ENCODE measurements around the gene TMCO1. TPM values are rescaled to one million over a fixed set of nuclear protein-coding genes. Genes with fewer than 3 reads are reported as not detected.

TMCO1 gene
- polyA plus RNA-seq, 1 of the 3 experiments (the other 2 are of a cell fraction): 54.4 TPM

DNA sequence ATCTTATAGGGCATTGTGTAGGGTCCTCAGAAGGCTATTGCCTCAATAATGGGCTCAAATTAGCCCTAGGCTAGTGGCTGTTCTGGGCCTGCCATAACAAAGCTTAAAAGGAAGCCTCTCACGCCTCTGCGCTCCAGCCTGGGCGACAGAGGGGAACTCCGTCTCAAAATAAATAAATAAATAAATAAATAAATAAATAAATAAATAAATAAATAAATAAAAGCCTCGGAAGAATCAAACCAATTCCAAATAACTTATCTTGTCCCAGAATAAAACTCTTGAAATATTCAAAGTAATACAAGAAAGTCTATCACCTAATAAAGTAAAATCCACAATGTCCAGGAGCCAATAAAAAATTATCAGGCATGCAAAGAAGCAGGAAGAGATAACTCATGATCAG lies 55.9 kb downstream of the TMCO1 start:
- Histone ChIP-seq H3K9ac (no peak overlapping the region), H3K36me3 (replicated peaks in 1 of 2; ENCODE audit: control insufficient read depth in 1 of 2, insufficient read depth in 2 of 2, low read length in 1 of 2) (no peaks in the 10 kb centered on the region), H3K27me3 (ENCODE audit: insufficient read depth) (no peaks in the 10 kb centered on the region; the same call in 1 of the 2 replicates), H3K27ac (ENCODE audit: low read depth in 2 of 2, low read length in 1 of 2) (no peak overlapping the region), H3K9me3 (no peaks in the 10 kb centered on the region), H4K20me1 (ENCODE audit: insufficient read depth) (no peaks in the 10 kb centered on the region), H3K4me2 (no peak overlapping the region), H3K4me3 (ENCODE audit: low read depth in 2 of 2, low read length in 1 of 2) (no peak overlapping the region), H3F3A (replicated peaks; ENCODE audit: insufficient read depth) (no peaks in the 10 kb centered on the region), H3K9me2 (no peaks in the 10 kb centered on the region), H2AFZ (ENCODE audit: low read depth) (no peak overlapping the region), H3K4me1 (ENCODE audit: control insufficient read depth in 1 of 2, insufficient read depth in 2 of 2, low read depth in 1 of 2, low read length in 1 of 2) (no peaks in the 10 kb centered on the region), H3K79me2 (ENCODE audit: insufficient read depth) (no peaks in the 10 kb centered on the region)
- ChIA-PET POLR2A (no interaction called here), CTCF (interaction anchor here (1.1 to 2.5 kb wide), 4 partner anchors 10 to 212 kb away, joined by 4 to 14 read pairs (median 8); partner anchors contain the start of gene ALDH9A1)
- no peak for DNase-seq
- 93% methylated on average over 5 of the region's 5 CpGs for WGBS (ENCODE audit: low lambda C conversion rate)
- TF ChIP-seq GABPA (IDR thresholded peaks at IDR 0.05; ENCODE audit: low read depth): no peak
- TF ChIP-seq, protein P1, sequence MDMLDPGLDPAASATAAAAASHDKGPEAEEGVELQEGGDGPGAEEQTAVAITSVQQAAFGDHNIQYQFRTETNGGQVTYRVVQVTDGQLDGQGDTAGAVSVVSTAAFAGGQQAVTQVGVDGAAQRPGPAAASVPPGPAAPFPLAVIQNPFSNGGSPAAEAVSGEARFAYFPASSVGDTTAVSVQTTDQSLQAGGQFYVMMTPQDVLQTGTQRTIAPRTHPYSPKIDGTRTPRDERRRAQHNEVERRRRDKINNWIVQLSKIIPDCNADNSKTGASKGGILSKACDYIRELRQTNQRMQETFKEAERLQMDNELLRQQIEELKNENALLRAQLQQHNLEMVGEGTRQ (IDR thresholded peaks at IDR 0.05; ENCODE audit: borderline replicate concordance, low read depth, low read length): no peak
- no peak for TF ChIP-seq TAF1 (IDR thresholded peaks at IDR 0.05; ENCODE audit: borderline replicate concordance, low read depth, low read length)

DNA sequence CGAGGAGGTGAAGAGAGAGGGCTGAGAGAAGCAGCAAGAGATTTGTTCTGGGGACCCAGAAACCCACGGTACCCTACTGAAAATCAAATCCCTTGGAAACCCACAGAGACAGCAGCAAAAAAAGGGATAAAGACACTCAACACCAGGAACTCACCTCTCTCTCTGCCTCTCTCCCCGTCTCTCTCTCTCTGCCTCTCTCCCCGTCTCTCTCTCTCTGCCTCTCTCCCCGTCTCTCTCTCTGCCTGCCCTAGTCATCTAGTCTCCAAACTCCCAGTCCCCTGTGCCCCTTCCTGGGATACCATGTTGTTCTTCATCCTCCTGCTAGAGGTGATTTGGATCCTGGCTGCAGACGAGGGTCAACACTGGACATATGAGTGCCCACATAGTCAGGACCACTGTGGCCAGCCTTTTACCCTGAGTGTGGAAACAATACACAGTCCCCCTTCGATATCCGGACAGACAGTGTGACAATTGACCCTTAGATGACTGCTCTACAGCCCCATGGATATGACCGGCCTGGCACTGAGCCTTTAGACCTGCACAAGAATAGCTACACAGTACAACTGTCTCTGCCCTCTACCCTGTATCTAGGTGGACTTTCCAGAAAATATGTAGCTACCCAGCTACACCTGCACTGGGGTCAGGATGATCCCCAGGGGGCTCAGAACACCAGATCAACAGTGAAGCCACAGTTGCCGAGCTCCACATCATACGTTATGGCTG lies 60.5 kb downstream of the TMCO1 start:
- ChIA-PET CTCF (interaction anchor here (0.9 to 2.1 kb wide), 2 partner anchors 10 to 11 kb away, joined by 4 to 6 read pairs; partner anchors contain the start of gene ALDH9A1), POLR2A (interaction anchor here (0.6 kb wide), 1 partner anchor 8 kb away, joined by 4 read pairs; no protein-coding TSS in a partner anchor)
- no peak overlapping the region for H3K4me3 ChIP-seq (ENCODE audit: low read depth in 2 of 2, low read length in 1 of 2)
- H3K27ac ChIP-seq (ENCODE audit: low read depth in 2 of 2, low read length in 1 of 2): no peak overlapping the region
- H3K79me2 ChIP-seq (ENCODE audit: insufficient read depth): no peaks in the 10 kb centered on the region
- WGBS (ENCODE audit: low lambda C conversion rate): 60% methylated on average over 9 of the region's 11 CpGs
- no peak for DNase-seq
- no peaks in the 10 kb centered on the region for H3K4me1 ChIP-seq (ENCODE audit: control insufficient read depth in 1 of 2, insufficient read depth in 2 of 2, low read depth in 1 of 2, low read length in 1 of 2)
- no peaks in the 10 kb centered on the region for H3K9me3 ChIP-seq
- no peak for TF ChIP-seq SIN3A (IDR thresholded peaks at IDR 0.05; ENCODE audit: borderline replicate concordance, low read depth, low read length)
- no peak for TF ChIP-seq RCOR1 (IDR thresholded peaks at IDR 0.05; ENCODE audit: low read length)
- no peak for TF ChIP-seq EP300 (IDR thresholded peaks at IDR 0.05; ENCODE audit: borderline replicate concordance in 1 of 2, low read depth in 1 of 2, low read length in 1 of 2)
- no peak for TF ChIP-seq POLR2AphosphoS5 (IDR thresholded peaks at IDR 0.05; ENCODE audit: low read depth, low read length)
- no peak for TF ChIP-seq RXRA (IDR thresholded peaks at IDR 0.05; ENCODE audit: borderline replicate concordance, low read depth)
- TF ChIP-seq FOSL2 (IDR thresholded peaks at IDR 0.05; ENCODE audit: borderline replicate concordance, low read depth): no peak
- TF ChIP-seq MXI1 (IDR thresholded peaks at IDR 0.05; ENCODE audit: low read depth, low read length): no peak
- no peak for TF ChIP-seq TCF12 (IDR thresholded peaks at IDR 0.05)
- TF ChIP-seq, protein P2, sequence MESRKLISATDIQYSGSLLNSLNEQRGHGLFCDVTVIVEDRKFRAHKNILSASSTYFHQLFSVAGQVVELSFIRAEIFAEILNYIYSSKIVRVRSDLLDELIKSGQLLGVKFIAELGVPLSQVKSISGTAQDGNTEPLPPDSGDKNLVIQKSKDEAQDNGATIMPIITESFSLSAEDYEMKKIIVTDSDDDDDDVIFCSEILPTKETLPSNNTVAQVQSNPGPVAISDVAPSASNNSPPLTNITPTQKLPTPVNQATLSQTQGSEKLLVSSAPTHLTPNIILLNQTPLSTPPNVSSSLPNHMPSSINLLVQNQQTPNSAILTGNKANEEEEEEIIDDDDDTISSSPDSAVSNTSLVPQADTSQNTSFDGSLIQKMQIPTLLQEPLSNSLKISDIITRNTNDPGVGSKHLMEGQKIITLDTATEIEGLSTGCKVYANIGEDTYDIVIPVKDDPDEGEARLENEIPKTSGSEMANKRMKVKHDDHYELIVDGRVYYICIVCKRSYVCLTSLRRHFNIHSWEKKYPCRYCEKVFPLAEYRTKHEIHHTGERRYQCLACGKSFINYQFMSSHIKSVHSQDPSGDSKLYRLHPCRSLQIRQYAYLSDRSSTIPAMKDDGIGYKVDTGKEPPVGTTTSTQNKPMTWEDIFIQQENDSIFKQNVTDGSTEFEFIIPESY (IDR thresholded peaks at IDR 0.05; ENCODE audit: borderline replicate concordance, low read depth): no peak
- TF ChIP-seq GATA2 (CRISPR knock-in tag; IDR thresholded peaks at IDR 0.05): no peak
- TF ChIP-seq, protein P3, sequence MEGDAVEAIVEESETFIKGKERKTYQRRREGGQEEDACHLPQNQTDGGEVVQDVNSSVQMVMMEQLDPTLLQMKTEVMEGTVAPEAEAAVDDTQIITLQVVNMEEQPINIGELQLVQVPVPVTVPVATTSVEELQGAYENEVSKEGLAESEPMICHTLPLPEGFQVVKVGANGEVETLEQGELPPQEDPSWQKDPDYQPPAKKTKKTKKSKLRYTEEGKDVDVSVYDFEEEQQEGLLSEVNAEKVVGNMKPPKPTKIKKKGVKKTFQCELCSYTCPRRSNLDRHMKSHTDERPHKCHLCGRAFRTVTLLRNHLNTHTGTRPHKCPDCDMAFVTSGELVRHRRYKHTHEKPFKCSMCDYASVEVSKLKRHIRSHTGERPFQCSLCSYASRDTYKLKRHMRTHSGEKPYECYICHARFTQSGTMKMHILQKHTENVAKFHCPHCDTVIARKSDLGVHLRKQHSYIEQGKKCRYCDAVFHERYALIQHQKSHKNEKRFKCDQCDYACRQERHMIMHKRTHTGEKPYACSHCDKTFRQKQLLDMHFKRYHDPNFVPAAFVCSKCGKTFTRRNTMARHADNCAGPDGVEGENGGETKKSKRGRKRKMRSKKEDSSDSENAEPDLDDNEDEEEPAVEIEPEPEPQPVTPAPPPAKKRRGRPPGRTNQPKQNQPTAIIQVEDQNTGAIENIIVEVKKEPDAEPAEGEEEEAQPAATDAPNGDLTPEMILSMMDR (IDR thresholded peaks at IDR 0.05): no peak
- no peak for TF ChIP-seq GABPA (IDR thresholded peaks at IDR 0.05; ENCODE audit: low read depth)
- TF ChIP-seq, protein P4, sequence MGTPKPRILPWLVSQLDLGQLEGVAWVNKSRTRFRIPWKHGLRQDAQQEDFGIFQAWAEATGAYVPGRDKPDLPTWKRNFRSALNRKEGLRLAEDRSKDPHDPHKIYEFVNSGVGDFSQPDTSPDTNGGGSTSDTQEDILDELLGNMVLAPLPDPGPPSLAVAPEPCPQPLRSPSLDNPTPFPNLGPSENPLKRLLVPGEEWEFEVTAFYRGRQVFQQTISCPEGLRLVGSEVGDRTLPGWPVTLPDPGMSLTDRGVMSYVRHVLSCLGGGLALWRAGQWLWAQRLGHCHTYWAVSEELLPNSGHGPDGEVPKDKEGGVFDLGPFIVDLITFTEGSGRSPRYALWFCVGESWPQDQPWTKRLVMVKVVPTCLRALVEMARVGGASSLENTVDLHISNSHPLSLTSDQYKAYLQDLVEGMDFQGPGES (IDR thresholded peaks at IDR 0.05; ENCODE audit: low read depth, low read length): no peak
- TF ChIP-seq TAF1 (IDR thresholded peaks at IDR 0.05; ENCODE audit: borderline replicate concordance, low read depth, low read length): no peak
- no peak for TF ChIP-seq RAD21 (IDR thresholded peaks at IDR 0.05; ENCODE audit: low read length)
- no peaks in the 10 kb centered on the region for H3F3A ChIP-seq (replicated peaks; ENCODE audit: insufficient read depth)
- H3K9me2 ChIP-seq: no peaks in the 10 kb centered on the region
- H3K4me2 ChIP-seq: no peak overlapping the region
- no peaks in the 10 kb centered on the region; the same call in 1 of the 2 replicates for H3K27me3 ChIP-seq (ENCODE audit: insufficient read depth)
- no peaks in the 10 kb centered on the region for H3K36me3 ChIP-seq (replicated peaks in 1 of 2; ENCODE audit: control insufficient read depth in 1 of 2, insufficient read depth in 2 of 2, low read length in 1 of 2)
- H4K20me1 ChIP-seq (ENCODE audit: insufficient read depth): no peaks in the 10 kb centered on the region
- H3K9ac ChIP-seq: no peak overlapping the region
- H2AFZ ChIP-seq (ENCODE audit: low read depth): no peak overlapping the region

Data from SK-N-SH (cell line).